SKM-1 (cell line): ENCODE data around the gene MAP1LC3A.

Experiments
- DNase-seq: peaks from one replicate; lab custom pipeline; 2025; ENCODE audit not compliant: unreplicated experiment; lab: John Stamatoyannopoulos, UW

MAP1LC3A gene

GRCh38 chr20:34547844-34548613, 10.5 kb upstream of the MAP1LC3A start:
- no peak for DNase-seq

GRCh38 chr20:34549291-34549928, 9.1 kb upstream of the MAP1LC3A start:
- no peak for DNase-seq

- no peak for DNase-seq
Measured at GRCh38 chr20:34549929-34550305, 8.6 kb upstream of the MAP1LC3A start.

- no peak for DNase-seq
Measured at GRCh38 chr20:34552569-34552968, 5.9 kb upstream of the MAP1LC3A start.

- no peak for DNase-seq
Measured at GRCh38 chr20:34553366-34553867, 5.1 kb upstream of the MAP1LC3A start.

- no peak for DNase-seq
Measured at GRCh38 chr20:34557936-34558319, 590 bp upstream of the MAP1LC3A start.

GRCh38 chr20:34559311-34560140, 1.0 kb downstream of the MAP1LC3A start:
- no peak for DNase-seq

- DNase-seq: no peak
Measured at GRCh38 chr20:34560141-34560523, 1.6 kb downstream of the MAP1LC3A start.

- DNase-seq: no peak
Measured at GRCh38 chr20:34560614-34561013, 2.1 kb downstream of the MAP1LC3A start.

- DNase-seq: no peak
Measured at GRCh38 chr20:34561661-34562060, 3.1 kb downstream of the MAP1LC3A start.

GRCh38 chr20:34562641-34563040, 4.1 kb downstream of the MAP1LC3A start:
- no peak for DNase-seq

GRCh38 chr20:34564833-34565232, 6.3 kb downstream of the MAP1LC3A start:
- DNase-seq: no peak

- no peak for DNase-seq
Measured at GRCh38 chr20:34566978-34567891, 8.7 kb downstream of the MAP1LC3A start.

- DNase-seq: no peak
Measured at GRCh38 chr20:34567892-34568865, 9.7 kb downstream of the MAP1LC3A start.

- DNase-seq: no peak
Measured at GRCh38 chr20:34569598-34569997, 11.1 kb downstream of the MAP1LC3A start.

- peak; percentile 31 for DNase-seq
Measured at GRCh38 chr20:34570859-34571306, 12.4 kb downstream of the MAP1LC3A start.

- DNase-seq: no peak
Measured at GRCh38 chr20:34571753-34572152, 13.2 kb downstream of the MAP1LC3A start.

GRCh38 chr20:34573541-34574300, 15.2 kb downstream of the MAP1LC3A start:
- no peak for DNase-seq

GRCh38 chr20:34574426-34574825, 15.9 kb downstream of the MAP1LC3A start:
- DNase-seq: no peak
